ENCODE results near the gene CC2D1A. TPM values are rescaled to one million over a fixed set of nuclear protein-coding genes. Genes with fewer than 3 reads are reported as not detected.
A peak's percentile ranks its signal among the peaks of the same experiment; 100 is the strongest.

Gene CC2D1A
- total RNA-seq, 1 donor from 2014 or later: 20.1 TPM

DNA sequence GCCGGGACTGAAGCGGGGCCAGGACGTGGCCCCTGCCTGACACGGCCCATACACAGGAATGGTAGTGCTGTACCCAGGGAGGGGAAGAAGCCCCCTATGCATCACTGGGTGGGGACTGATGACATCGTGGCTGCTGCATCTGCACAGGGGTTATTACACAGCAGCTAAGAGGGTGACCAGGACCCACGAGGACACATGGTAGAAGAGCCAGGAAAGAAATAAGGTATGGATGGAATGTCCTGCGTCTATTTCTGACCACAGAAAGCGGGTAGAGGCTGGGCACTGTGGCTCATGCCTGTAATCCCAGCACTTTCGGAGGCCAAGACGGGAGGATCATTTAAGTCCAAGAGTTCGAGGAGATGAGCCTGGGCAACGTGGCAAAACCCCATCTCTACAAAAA lies 70.4 kb downstream of the CC2D1A start:
- no peaks in the 10 kb centered on the region for H3K27me3 ChIP-seq (ENCODE audit: low read depth)
- TF ChIP-seq, protein P1, sequence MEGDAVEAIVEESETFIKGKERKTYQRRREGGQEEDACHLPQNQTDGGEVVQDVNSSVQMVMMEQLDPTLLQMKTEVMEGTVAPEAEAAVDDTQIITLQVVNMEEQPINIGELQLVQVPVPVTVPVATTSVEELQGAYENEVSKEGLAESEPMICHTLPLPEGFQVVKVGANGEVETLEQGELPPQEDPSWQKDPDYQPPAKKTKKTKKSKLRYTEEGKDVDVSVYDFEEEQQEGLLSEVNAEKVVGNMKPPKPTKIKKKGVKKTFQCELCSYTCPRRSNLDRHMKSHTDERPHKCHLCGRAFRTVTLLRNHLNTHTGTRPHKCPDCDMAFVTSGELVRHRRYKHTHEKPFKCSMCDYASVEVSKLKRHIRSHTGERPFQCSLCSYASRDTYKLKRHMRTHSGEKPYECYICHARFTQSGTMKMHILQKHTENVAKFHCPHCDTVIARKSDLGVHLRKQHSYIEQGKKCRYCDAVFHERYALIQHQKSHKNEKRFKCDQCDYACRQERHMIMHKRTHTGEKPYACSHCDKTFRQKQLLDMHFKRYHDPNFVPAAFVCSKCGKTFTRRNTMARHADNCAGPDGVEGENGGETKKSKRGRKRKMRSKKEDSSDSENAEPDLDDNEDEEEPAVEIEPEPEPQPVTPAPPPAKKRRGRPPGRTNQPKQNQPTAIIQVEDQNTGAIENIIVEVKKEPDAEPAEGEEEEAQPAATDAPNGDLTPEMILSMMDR (IDR thresholded peaks at IDR 0.05; ENCODE audit: borderline replicate concordance): no peak
- no peaks in the 10 kb centered on the region for H3K9me3 ChIP-seq (replicated peaks)
- intact Hi-C loops (cut with micrococcal nuclease): no loop called here
- H3K27ac ChIP-seq (replicated peaks): peak overlapping the region; percentile 91
- peaks cover 48% of the 10 kb centered on the region for H3K4me1 ChIP-seq
- peak overlapping the region; percentile 22 for H3K4me3 ChIP-seq
- peaks cover 22% of the 10 kb centered on the region for H3K36me3 ChIP-seq
- no peak for DNase-seq

DNA sequence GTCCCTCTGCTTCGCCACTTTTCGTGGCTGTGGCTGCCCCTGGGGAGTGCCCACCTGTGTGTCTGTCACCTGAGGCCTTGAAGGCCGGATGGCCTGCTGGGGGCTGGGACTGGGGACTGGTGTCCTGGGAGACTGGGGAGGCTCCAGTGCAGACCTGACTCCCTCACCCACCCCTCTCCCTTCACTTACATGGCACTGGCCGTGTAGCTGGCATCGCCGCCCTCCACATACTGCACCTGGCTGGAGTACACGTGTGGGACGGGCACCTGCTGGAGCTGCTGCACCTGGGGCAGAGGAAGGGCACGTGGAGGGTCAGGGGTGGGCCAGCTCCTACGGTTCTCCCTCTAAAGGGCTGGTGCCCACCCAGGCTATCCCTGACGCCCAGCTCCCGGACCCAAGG lies 71.8 kb downstream of the CC2D1A start:
- TF ChIP-seq, protein P1 (IDR thresholded peaks at IDR 0.05; ENCODE audit: borderline replicate concordance): no peak
- Histone ChIP-seq H3K4me1 (peaks cover 48% of the 10 kb centered on the region), H3K36me3 (peaks cover 20% of the 10 kb centered on the region), H3K4me3 (peak overlapping the region; percentile 71), H3K9me3 (replicated peaks) (no peaks in the 10 kb centered on the region), H3K27ac (replicated peaks) (peak overlapping the region; percentile 91), H3K27me3 (ENCODE audit: low read depth) (no peaks in the 10 kb centered on the region)
- no peak for DNase-seq
- intact Hi-C loops (cut with micrococcal nuclease): no loop called here

DNA sequence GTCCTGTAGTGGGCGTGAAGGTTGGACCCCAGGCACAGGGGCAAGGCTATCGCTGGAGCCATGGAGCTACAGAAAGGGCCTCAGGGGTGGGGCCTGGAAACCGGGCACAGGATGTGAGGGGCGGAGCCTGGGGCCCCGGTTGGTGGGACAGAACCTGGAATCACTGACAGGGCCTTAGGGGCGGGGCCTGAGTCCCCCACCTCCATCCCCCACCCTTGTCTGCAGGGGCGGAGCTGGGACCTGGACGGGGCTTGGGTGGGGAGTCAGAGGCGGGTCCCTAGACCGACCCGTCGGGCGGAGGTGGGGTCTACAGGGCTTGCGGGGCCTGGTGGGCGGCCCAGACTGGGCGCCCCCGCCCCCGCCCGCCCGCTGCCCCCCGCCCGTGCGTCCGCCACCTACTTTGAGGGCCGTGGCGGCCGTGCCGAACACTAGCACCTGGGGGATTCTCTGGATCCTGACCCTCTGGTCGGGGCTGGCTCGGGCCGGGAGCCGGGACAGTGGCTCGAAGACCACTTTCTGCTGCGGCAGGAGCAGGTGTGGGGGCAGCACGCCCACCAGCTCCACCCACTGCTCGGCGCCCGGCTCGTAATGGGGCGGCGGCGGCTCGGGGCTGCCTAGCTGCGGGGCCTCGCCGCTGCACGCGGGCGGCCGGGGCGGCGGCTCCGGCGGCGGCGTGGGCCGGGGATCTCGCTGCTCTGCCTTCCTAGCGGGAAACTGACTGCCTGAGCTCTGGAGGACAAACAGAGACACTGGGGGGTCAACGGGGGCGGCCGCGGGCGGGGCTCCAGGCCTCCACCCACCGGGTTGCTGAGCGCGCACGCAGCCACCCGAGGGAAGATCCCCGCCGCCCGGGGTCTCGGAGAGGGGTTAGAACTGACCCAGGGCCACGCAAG lies 72.6 kb downstream of the CC2D1A start:
- TF ChIP-seq, protein P1 (IDR thresholded peaks at IDR 0.05; ENCODE audit: borderline replicate concordance): no peak
- Histone ChIP-seq H3K4me1 (peaks cover 48% of the 10 kb centered on the region), H3K4me3 (peak overlapping the region; percentile 71), H3K27ac (replicated peaks) (peak overlapping the region; percentile 91), H3K36me3 (peaks cover 13% of the 10 kb centered on the region), H3K27me3 (ENCODE audit: low read depth) (no peaks in the 10 kb centered on the region), H3K9me3 (replicated peaks) (no peaks in the 10 kb centered on the region)
- intact Hi-C loops (cut with micrococcal nuclease): no loop called here
- peak; percentile 88 for DNase-seq

DNA sequence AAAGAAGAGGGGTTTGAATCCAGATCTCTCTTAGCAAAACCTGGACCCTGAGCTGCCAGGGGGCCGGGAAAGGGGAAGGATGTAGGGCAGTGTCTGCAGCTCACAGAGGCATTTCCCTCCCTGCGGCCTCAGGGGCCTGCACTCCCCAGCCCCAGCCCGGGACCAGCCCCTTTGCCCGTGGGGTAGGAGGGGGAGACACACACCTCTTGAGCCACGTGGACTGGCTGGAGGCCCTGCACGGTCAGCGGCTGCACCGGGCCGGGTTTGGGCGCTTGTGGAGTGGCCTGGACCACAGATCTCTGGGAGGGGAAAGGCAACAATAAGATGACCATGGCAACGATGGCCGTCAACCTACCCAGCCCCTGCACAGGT lies 73.2 kb downstream of the CC2D1A start:
- H3K36me3 ChIP-seq: peaks cover 12% of the 10 kb centered on the region
- DNase-seq: no peak
- intact Hi-C loops (cut with micrococcal nuclease): no loop called here
- no peaks in the 10 kb centered on the region for H3K9me3 ChIP-seq (replicated peaks)
- peak overlapping the region; percentile 71 for H3K4me3 ChIP-seq
- H3K27ac ChIP-seq (replicated peaks): peak overlapping the region; percentile 91
- H3K27me3 ChIP-seq (ENCODE audit: low read depth): no peaks in the 10 kb centered on the region
- TF ChIP-seq, protein P1 (IDR thresholded peaks at IDR 0.05; ENCODE audit: borderline replicate concordance): no peak
- peaks cover 48% of the 10 kb centered on the region for H3K4me1 ChIP-seq

DNA sequence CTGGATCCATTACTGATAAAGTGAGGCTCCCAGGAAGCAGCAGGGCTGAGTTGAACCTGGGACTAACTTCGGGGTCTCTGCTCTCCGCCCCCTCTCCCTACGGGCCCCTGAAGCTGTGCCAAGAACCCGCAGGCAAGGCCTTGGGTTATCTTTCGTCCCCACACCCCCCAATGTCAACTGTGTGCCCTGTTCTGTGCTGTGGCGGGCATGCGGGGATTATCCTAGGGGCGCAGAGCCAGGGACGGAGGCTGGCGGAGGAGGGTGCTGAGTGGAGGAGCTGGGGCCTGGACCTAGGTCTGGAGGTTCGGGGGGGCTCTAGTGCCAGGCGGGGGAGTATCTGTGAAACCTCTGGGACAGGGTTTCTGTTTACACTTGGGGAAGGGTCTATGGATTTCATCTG lies 73.7 kb downstream of the CC2D1A start:
- intact Hi-C loops (cut with micrococcal nuclease): no loop called here
- peaks cover 12% of the 10 kb centered on the region for H3K36me3 ChIP-seq
- no peak for DNase-seq
- peak overlapping the region; percentile 71 for H3K4me3 ChIP-seq
- H3K9me3 ChIP-seq (replicated peaks): no peaks in the 10 kb centered on the region
- H3K4me1 ChIP-seq: peaks cover 48% of the 10 kb centered on the region
- peak overlapping the region; percentile 91 for H3K27ac ChIP-seq (replicated peaks)
- H3K27me3 ChIP-seq (ENCODE audit: low read depth): no peaks in the 10 kb centered on the region
- TF ChIP-seq, protein P1 (IDR thresholded peaks at IDR 0.05; ENCODE audit: borderline replicate concordance): no peak

All from left ventricle myocardium inferior (tissue), 1 donor.